Stromal cell of bone marrow (primary cell): Measurements from ENCODE around the gene PRDX5.
A peak's percentile ranks its signal among the peaks of the same experiment; 100 is the strongest.

Experiments
- DNase-seq: peaks from one replicate; pipeline ENCODE4 v3.0.0-alpha.2; 2012; ENCODE audit warnings: low read depth

Gene PRDX5

DNA sequence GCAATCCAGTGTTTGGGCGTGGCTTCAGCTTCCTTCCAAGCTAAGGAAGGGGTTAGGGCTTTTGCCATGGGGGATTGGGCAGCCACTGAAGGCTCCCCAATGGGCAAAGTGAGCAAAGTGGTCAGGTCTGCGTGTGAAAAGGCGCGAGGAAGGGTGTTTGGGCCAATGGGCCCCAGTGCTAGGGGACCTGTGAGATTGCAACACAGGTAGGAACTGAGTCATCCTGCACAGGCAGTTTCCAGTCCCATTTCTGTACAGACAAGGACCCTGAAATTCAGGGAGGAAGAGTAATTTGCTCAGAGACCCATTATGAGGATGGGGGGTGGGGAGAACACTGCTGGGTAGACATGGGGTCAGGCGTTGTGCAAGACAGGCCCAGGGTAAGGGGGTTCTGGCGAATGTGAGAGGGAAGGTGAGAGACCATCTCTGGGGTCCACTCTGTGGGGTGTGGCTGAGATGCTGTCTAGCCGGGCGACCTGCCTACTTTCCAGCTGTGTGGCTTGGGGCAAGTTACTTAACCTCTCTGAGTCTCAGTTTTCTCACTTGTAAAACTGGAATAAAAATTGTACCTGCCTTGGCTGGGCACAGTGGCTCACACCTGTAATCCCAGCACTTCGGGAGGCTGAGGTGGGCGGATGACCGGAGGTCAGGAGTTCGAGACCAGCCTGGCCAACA is 29.4 kb downstream of the PRDX5 start:
- DNase-seq = no peak

GRCh38 chr11:64348383-64349024 is 30.6 kb downstream of the PRDX5 start:
- DNase-seq = no peak

DNA sequence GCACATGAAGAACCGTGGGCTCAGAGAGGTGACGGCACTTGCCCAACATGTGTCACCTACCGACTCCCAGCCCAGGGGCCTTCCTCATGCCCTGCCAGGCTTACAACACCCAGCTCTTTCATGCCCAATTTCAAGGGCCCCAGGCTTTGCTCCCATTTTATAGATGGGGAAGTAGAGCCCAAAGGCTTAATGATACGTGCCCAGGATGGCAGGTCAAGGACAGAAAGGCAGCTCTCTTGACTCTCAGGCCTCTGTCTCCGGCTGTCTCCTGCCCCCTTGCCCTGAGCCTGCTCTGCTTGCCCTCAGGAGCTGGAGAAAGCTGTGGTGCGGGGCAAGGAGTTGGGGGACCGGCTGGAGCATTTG is 31.1 kb downstream of the PRDX5 start:
- DNase-seq = no peak

- no peak for DNase-seq
These were observed 31.5 kb downstream of the PRDX5 start for GRCh38 chr11:64349404-64349803.

DNA sequence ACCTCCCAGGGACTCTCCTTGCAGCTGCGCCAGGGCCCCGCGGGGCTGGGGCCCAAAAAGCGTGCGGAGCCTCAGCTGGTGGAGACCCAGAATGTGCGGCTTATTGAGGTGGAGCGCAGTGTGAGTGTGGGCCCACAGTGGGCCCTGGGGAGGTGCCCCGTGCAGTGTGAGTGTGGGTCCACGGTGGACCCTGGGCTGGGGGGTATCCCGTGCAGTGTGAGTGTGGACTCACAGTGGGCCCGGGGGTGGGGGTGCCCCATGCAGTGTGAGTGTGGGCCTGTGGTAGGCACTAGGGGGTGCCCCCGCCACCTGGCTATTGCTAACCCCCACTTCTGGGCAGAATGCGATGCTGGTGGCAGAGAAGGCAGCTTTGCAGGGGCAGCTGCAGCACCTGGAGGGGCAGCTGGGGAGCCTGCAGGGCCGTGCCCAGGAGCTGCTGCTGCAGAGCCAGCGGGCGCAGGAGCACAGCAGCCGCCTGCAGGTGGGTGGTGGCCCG is 33.3 kb downstream of the PRDX5 start:
- DNase-seq = no peak

GRCh38 chr11:64352099-64352994 is 34.4 kb downstream of the PRDX5 start:
- DNase-seq = no peak

DNA sequence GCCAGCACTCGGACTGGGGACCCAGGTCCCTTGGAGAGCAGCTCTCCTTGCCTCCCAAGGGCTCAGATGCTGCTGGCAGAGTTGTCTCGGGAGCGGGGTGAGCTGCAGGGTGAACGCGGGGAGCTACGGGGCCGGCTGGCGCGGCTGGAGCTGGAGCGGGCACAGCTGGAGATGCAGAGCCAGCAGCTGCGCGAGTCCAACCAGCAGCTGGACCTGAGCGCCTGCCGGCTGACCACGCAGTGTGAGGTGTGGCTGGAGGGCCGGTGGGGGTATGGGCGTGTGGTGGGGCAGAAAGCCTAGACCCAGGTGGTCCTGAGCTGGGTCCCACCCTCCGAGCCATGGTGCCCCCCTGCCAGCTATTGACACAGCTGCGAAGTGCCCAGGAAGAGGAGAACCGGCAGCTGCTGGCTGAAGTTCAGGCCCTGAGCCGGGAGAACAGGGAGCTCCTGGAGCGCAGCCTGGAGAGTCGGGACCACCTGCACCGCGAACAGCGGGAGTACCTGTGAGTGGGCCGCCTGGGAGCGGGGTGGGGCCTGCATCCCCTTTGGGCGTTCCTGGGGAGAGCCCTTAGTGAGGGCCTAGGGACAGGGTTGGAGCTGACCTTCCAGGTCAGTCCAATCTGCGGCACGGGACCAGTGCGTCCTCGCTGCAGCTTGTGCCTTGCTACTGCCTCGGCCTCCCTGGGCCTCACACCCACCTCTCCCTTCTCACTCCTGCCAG is 35.2 kb downstream of the PRDX5 start:
- no peak for DNase-seq

- DNase-seq = no peak
These were observed 36.0 kb downstream of the PRDX5 start for GRCh38 chr11:64353715-64354506.

DNA sequence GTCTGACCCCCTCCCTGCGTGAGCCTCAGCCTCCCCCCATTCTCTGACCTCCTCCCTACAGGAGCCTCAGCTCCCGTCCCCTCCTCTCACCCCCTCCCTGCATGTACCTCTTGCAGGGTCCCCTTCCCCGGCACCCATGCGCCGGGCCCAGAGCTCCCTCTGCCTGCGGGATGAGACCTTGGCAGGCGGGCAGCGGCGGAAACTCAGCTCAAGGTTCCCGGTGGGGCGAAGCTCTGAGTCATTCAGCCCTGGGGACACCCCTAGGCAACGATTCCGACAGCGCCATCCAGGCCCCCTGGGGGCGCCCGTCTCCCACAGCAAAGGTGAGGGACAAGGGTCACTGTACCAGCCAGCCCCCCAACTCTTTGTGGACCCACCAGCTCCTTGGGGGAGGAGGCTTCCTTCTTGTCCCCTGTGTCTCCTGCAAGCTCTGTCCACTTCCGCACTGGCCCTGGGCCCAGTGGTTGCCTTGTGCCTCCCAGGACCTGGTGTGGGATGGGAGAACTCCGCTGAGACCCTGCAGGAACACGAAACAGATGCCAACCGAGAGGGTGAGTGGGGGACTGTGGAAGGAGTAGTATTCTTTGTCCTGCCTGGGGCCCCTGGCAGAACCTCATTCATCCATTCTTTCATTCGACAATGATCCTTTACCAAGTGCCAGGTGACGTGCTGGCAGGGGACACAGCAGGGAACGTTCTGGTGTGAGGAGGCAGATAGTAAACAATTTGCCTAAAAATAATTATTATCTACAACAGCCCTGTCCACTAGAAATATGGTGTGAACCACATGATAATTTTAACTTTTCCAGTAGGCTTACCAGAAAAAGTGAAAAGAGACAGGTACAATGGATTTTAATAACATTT is 37.4 kb downstream of the PRDX5 start:
- DNase-seq = peak; percentile 71

GRCh38 chr11:64356498-64357411 is 38.8 kb downstream of the PRDX5 start:
- no peak for DNase-seq

- DNase-seq = no peak
These were observed 39.5 kb downstream of the PRDX5 start for GRCh38 chr11:64357446-64357845.

DNA sequence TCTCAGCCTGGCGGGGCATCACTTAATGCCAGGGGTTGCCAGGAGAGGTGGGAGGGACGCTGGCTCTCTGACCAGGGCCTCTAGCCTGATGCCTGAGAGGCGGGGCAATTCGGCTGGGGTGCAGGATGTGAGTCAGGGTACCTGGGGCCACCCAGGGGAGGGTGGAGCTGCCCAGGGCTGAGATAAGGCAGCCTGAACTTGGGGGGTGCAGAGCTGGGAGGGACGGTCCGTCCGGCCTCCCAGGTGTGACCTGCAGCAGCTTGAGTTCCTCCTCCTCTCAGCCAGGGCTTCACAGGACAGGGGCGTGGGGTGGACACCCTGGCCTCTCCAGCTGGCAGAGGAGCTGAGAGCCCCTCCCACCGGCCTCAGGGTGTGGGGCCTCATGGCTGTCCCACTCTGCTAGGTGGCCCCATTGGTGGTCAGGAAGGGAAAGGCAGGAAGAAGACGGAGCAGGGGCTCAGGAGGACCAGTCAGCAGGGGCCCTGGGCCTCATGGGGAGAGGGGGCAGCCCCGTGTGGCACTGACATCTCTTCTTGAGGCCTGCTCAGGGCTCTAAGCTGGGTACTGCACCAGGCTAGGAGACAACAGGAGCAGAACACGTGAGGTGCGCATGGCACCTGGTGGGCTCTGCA is 40.1 kb downstream of the PRDX5 start:
- no peak for DNase-seq

- DNase-seq = no peak
These were observed 40.6 kb downstream of the PRDX5 start for GRCh38 chr11:64358536-64358906.

DNA sequence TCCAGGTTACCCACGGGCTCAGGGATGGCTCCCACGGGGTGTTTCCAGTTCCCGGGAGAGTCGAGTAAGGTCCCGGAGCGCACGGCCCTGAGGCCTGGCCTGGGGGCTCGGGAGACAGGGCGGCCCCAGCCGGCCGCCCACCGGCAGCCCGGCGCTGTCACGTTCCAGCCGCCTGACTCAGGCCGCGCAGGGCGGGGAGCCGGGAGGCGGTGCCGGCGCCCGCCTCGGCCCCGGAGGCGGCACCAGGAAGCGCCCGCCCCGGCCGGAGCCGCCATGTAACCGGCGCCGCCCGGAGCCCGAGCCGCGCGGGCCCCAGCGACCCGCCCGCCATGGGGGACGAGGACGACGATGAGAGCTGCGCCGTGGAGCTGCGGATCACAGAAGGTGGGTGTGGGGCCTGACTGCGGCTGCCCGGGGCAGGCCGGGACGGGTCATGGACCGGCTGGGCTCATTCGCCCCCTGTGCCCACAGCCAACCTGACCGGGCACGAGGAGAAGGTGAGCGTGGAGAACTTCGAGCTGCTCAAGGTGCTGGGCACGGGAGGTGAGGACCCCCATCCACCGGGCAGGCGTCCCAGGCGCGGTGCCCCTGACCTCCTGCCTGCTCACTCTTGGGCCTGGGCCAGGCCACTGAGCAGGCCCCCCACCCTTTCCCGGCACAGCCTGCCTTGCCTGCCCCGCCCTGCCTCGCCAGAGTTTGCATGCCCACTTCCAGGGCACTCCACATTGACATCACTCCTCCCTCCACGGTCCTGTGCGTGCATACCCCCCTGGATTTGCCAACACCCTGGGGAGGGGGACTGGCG is 41.2 kb downstream of the PRDX5 start, which contains the start of gene RPS6KA4:
Gene RPS6KA4, plus strand, starts transcription at position 256 of the 805 bp plus-strand sequence. Its CDS starts 74 bp downstream, at position 330.
- no peak for DNase-seq

GRCh38 chr11:64359712-64360445 is 42.0 kb downstream of the PRDX5 start:
- DNase-seq = no peak

- DNase-seq = no peak
These were observed 42.6 kb downstream of the PRDX5 start for GRCh38 chr11:64360448-64360921.

DNA sequence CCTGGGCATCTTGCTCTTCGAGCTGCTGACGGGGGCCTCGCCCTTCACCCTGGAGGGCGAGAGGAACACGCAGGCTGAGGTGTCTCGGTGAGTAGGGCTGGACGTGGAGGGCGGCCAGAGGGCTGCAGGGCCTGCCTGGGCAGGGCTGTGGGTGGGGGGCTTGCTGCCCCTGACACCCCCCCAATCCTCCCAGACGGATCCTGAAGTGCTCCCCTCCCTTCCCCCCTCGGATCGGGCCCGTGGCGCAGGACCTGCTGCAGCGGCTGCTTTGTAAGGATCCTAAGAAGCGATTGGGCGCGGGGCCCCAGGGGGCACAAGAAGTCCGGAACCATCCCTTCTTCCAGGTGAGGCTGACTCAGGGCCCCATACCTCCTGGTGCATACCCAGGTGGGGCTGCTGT is 43.7 kb downstream of the PRDX5 start:
- no peak for DNase-seq
